Mesothelial cell of epicardium (in vitro differentiated cells): ENCODE data around the gene ANO7. TPM values are rescaled to one million over a fixed set of nuclear protein-coding genes. Genes with fewer than 3 reads are reported as not detected.

ENCODE experiments used
- DNase-seq, 2 experiments: peaks; one replicate each; pipeline ENCODE4 v3.0.0; 2021; ENCODE audit warnings: low spot score in 2 of 2; ENCODE audit not compliant: unreplicated experiment in 2 of 2
- H3K27ac Mint-ChIP-seq: 2 replicates; pipeline ENCODE4 v1.8.0; 2021; ENCODE audit warnings: mixed read lengths
- H3K27me3 Mint-ChIP-seq: 2 replicates; pipeline ENCODE4 v1.8.0; 2021; ENCODE audit warnings: low read depth, mixed read lengths
- H3K36me3 Mint-ChIP-seq: 2 replicates; pipeline ENCODE4 v1.8.0; 2021; ENCODE audit warnings: mixed read lengths
- H3K4me1 Mint-ChIP-seq: 2 replicates; pipeline ENCODE4 v1.8.0; 2021; ENCODE audit warnings: mixed read lengths
- H3K4me3 Mint-ChIP-seq: 2 replicates; pipeline ENCODE4 v1.8.0; 2021; ENCODE audit warnings: mild to moderate bottlenecking, moderate library complexity, mixed read lengths
- H3K9me3 Mint-ChIP-seq: 2 replicates; pipeline ENCODE4 v1.8.0; 2021; ENCODE audit warnings: mixed read lengths
- total RNA-seq: library from RNA; stranded (reverse); gene quantifications from 3 replicates; pipeline ENCODE4 v1.2.1, GENCODE V29; 2021
- TF ChIP-seq, protein P1 (sequence below): fragments of 200-600 bp; sonication (generic); IDR thresholded peaks from one replicate; pipeline ENCODE4 v1.5.0; 2021; ENCODE audit warnings: antibody characterized with exemption; ENCODE audit not compliant: unreplicated experiment

ANO7 gene
- total RNA-seq, 1 donor from 2014 or later, result 4.5 TPM

DNA sequence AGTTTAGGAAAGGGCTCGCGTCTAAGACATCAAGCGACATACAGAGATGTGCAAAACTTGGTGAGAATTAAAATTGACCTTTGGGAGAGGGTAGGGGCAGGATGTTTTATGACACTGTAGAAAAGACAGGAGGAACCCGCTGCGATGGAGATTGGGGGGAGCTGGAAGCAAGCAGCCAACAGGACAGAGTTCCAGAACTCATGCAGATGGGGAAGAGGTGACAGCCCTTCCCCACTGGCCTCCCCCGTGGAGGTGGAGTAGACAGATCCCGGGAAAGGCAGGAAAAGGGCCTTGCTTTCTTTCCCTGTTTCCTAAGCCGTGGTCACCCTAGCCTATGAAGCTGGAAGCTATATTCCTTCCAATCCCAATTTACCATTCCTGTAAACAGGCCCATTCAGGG, 39.1 kb downstream of the ANO7 start:
- DNase-seq, result no peak
- H3K4me3 Mint-ChIP-seq, result no peak overlapping the region
- peak overlapping the region; percentile 72 for H3K27ac Mint-ChIP-seq
- H3K27me3 Mint-ChIP-seq, result no peaks in the 10 kb centered on the region
- TF ChIP-seq, protein P1, sequence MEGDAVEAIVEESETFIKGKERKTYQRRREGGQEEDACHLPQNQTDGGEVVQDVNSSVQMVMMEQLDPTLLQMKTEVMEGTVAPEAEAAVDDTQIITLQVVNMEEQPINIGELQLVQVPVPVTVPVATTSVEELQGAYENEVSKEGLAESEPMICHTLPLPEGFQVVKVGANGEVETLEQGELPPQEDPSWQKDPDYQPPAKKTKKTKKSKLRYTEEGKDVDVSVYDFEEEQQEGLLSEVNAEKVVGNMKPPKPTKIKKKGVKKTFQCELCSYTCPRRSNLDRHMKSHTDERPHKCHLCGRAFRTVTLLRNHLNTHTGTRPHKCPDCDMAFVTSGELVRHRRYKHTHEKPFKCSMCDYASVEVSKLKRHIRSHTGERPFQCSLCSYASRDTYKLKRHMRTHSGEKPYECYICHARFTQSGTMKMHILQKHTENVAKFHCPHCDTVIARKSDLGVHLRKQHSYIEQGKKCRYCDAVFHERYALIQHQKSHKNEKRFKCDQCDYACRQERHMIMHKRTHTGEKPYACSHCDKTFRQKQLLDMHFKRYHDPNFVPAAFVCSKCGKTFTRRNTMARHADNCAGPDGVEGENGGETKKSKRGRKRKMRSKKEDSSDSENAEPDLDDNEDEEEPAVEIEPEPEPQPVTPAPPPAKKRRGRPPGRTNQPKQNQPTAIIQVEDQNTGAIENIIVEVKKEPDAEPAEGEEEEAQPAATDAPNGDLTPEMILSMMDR, result no peak
- H3K36me3 Mint-ChIP-seq, result peaks cover 27% of the 10 kb centered on the region
- peaks cover 15% of the 10 kb centered on the region for H3K4me1 Mint-ChIP-seq
- no peaks in the 10 kb centered on the region for H3K9me3 Mint-ChIP-seq

DNA sequence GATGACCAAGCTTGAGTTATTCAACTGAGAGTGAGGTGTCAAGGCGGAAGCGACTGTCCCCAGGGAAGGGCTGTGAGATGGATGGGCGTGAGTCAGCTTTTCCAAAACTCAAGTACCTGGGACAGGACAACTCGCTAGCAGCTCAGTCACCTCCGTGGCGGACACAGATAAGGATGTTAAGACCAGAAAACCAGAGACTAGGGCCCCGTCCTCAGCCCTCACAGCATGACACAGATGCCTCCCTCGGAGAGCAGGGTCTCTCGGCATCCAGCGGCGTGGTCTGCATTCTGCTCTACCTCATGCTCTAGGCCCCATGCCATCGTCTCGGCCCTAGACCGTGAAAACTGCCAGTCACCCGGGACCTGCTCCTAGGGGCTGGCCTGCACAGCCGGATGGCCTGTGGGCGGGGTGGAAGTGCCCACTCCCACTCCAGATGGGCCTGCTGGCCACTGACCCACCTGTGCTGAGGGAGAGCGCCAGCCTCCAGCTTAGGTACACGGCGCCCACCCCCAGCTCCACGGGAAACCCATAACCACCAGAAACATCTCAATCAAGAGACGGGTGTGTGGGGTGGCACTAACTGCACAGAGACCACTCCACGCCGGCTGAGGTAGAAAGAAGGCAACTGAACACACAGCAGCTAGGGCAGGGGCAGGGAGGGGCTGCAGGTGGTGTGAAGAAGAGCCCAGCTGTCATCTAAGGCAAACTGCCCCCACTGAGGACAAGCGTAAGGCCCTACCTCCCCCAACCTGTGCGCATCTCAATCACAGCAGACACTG, 39.8 kb downstream of the ANO7 start:
- H3K27ac Mint-ChIP-seq, result peak overlapping the region; percentile 72
- no peaks in the 10 kb centered on the region for H3K9me3 Mint-ChIP-seq
- TF ChIP-seq, protein P1, result no peak
- H3K4me3 Mint-ChIP-seq, result no peak overlapping the region
- H3K4me1 Mint-ChIP-seq, result peaks cover 15% of the 10 kb centered on the region
- H3K27me3 Mint-ChIP-seq, result no peaks in the 10 kb centered on the region
- DNase-seq, result no peak
- H3K36me3 Mint-ChIP-seq, result peaks cover 32% of the 10 kb centered on the region

DNA sequence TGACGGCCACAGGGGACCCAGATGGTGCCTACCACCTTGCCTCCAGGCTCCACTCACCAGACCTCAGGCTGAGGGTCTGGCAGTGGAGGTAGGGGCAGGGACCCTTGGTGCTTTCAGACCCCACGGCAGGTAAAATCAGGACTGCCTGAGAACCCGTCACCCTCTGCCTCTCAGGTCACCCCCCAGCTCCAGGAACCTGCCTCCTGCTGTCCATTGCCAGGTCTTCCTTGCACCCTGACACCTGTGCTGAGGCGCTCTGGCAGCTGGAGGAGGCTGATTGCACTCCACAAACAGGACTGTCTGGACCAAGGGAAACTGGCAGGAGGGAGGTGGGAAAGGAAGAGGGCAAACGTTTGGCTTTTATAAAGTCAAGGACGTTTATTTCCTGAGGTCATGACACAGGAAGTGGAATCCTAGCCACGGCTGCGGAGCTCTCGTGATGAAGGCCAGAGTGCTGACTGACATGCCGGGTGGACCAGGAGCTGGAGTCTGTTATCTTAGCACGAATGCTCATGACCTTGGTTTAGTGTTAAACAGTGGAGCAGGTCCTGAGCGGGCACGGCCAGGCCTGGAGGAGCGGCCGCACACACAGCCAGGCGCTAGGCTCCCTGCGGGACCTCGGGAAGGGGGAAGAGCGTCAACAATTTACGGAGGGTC, 40.5 kb downstream of the ANO7 start:
- Mint-ChIP-seq H3K4me3 (no peak overlapping the region), H3K4me1 (peaks cover 14% of the 10 kb centered on the region), H3K9me3 (no peaks in the 10 kb centered on the region), H3K27ac (no peak overlapping the region), H3K27me3 (no peaks in the 10 kb centered on the region), H3K36me3 (peaks cover 38% of the 10 kb centered on the region)
- no peak for DNase-seq
- TF ChIP-seq, protein P1, result no peak

DNA sequence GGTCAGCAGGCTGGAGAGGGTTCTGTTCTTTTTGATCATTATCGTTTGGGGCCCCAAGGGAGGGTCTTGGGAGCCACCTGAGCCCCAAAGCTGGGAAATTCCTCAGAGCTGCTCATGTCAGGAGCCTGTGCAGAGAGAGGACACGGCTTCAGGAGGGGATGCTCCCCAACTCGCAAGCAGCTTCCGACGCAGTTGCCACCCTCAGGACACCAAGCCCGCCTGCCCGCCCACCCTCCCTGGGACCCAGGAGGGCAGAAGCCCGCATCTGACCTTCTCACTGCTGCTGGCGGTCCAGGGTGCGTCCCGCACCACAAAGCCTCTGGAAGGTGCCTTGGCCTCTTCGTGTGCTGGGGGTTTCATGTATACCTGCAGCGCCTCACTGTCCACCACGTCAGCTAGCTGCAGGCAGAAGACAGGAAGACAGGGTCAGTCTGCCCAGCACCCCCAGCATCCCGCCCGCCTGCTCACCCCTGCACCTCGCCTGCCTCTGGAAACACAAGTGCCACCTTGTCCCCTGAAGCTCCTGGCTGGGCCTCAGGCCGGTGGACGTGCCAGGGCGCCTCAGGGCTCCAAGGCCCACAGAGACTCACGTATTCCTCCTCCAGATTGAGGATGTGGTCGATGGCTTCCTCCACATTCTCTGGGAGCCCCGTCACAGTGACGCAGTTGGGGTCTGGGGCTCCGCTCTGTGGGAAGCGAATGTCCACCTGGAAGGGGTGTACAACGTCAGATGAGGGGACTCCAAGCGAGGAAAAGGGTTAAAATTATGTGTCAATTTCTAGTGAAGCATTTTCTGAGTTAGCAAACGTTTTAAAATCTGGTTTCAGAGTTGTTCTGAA, 41.3 kb downstream of the ANO7 start:
- Mint-ChIP-seq H3K4me3 (no peak overlapping the region), H3K27me3 (no peaks in the 10 kb centered on the region), H3K36me3 (peaks cover 44% of the 10 kb centered on the region), H3K9me3 (no peaks in the 10 kb centered on the region), H3K27ac (no peak overlapping the region), H3K4me1 (peaks cover 6% of the 10 kb centered on the region)
- DNase-seq, result no peak
- TF ChIP-seq, protein P1, result no peak

DNA sequence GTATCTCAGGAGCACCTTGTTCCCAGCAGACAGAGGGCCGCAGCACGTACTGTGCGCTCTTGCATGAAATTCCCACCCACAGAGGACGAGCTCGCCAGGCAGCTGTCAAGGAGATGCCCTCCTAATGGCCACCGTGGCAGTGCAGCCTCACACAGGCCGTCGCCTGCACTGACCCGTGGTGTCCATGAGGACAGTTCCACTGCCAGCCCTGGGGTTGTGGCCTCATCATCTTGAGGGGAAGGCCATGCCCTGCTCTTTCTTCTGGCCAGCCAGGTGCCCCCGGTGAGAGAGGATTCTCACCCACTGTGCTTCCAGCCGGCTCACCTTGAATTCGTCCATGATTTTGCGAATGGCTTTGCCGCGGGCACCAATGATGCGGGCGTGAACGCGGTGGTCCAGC, 42.0 kb downstream of the ANO7 start:
- Mint-ChIP-seq H3K4me3 (no peak overlapping the region), H3K27me3 (no peaks in the 10 kb centered on the region), H3K36me3 (peaks cover 49% of the 10 kb centered on the region), H3K27ac (no peak overlapping the region), H3K9me3 (no peaks in the 10 kb centered on the region), H3K4me1 (peaks cover 6% of the 10 kb centered on the region)
- no peak for DNase-seq
- TF ChIP-seq, protein P1, result no peak
